HG02970 (cell line): Measurements from ENCODE around the gene UBALD2.
A peak's percentile ranks its signal among the peaks of the same experiment; 100 is the strongest.
"Not testable (repeated sequence)": the region's sequence is repeated elsewhere in the genome, so short reads cannot be mapped to it uniquely, and the experiment has no call there.

ENCODE experiments used
- ATAC-seq: cut with Tn5 transposase; IDR thresholded peaks from one replicate; pipeline ENCODE4 v1.9.1; 2021; ENCODE audit warnings: mild to moderate bottlenecking, moderate library complexity, moderate number of reproducible peaks; ENCODE audit not compliant: unreplicated experiment, low FRiP score

The UBALD2 gene

DNA sequence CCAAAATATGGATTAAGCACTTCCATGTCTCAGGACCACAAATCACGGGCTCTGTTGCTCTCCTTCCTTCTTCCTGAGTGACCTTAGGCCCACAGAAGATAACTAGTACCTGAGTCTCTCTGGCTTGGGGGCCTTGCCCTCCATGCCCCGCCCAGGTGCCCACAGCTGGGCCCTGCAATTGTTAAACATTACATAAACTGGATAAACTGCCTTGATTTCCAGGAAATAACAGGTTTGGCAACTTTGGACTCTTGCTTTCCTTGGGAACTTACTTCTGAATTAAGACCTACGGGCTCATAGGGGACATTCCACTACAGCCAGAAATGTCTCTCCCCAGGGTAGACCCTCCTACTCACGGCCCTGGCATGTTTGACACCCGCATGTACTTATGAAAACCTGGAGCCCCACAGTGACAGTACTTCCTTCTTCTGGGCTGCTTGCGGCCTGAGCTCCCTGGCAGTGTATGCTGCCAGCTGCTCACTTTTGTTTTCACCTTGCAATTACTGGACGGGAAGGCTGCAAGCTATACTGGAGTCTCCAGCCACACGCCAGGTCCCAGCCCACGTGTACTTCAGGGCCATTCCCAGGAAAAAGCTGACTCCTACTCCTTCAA is 2.3 kb upstream of the UBALD2 start:
- ATAC-seq = no peak

GRCh38 chr17:76263896-76264295 is 1.3 kb upstream of the UBALD2 start:
- no peak for ATAC-seq

DNA sequence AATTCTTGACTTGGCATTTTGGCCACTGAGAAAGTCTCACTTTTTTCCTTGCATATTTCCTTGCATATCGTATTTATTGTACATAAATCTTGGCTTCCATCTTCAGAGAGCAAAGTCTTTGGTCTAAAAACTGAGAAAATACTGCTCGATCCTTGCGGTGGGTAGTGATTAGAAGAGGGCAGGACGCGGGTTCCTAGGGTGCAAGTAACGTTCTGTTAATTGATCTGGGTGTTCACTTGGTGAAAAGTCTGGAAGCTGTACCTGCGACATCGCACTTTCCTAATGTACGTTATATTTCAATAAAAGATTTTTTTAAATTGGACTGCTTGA is 758 bp upstream of the UBALD2 start:
- no peak for ATAC-seq

GRCh38 chr17:76265624-76266243 is 586 bp downstream of the UBALD2 start:
- ATAC-seq = no peak

DNA sequence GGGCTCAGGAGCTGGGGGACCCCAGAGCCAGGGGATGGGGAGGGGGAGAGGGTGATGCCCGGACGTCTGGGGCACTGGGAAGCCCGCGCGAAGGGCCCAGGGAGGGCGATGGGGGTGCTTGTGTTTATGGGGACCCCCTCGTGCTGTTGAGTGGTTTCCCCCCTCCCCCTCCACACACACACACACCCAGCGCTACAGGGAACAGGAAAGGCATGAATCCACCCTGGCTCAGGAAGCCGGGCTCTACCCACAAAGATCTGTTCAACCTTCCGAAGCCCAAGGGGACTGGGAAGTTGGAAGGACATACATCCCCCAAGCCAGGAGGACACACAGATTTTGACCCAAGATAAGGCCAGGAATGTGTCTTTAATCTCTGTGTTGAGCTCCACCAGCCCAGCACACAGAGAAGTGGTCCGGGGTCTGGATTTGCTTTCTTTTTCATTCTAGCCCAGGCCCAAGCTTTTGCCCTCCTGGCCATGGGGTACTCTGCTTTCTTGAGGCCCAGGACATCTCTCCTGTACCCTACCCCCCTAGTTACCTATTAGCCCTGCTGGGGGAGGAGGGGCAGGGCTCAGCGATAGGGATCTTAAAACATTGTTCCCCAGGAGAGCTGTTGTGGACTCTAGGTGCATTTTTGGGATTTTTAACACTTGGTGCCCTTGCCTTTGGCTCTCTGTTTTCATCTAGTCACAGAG is 1.2 kb downstream of the UBALD2 start:
- no peak for ATAC-seq

- ATAC-seq = no peak
Observed at GRCh38 chr17:76267051-76267576, 2.0 kb downstream of the UBALD2 start.

- not testable (repeated sequence) for ATAC-seq
Observed at GRCh38 chr17:76267581-76268001, 2.4 kb downstream of the UBALD2 start.

DNA sequence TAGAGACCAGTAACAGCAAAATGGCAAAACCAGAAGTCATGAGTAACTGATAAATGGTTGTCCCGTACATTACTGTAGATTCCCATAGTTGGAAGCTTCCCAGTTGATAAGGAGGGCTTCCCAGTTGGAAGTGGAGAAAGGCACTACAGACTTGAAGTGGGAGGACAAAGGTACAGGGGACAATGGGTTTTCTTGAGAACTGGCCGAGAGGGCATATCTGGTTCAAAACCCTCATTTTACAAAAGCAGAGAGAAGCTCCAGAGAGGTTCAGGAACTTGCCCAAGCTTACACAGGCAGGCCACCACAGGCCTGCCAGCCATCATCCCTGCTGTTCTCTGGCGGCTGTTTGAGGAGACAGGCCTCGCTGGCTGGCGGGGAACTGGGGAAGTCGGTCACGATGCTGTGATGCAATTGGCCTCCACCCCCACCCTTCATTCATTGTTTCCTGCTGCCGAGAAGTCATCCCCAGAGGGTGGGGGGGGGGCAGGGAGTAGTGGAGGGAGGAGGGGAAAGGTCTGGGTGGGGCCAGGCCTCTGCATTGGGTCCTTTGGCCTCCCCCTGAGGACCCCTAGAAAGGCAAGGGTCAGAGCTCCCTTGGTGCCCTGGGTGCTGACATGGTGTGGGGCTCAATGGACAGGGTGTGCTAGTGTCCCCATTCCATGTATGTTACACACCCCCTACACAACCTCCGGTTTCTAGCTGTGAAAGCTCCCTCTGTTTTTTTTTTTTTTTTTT is 3.0 kb downstream of the UBALD2 start:
- ATAC-seq = no peak

- no peak for ATAC-seq
Observed at GRCh38 chr17:76268991-76269981, 4.1 kb downstream of the UBALD2 start.

DNA sequence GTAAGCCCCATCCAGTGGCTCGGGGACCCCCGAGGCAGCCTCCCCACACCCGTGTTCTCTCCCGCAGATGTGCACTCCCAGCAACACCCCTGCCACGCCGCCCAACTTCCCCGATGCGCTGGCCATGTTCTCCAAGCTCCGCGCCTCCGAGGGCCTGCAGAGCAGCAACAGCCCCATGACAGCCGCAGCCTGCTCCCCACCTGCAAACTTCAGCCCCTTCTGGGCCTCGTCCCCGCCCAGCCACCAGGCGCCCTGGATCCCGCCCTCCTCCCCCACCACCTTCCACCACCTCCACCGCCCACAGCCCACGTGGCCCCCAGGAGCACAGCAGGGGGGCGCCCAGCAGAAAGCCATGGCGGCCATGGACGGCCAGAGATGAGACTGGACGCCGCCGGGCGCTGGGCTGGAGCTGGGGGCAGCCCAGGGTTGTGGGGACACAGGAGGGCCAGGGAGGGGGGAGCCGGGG is 5.0 kb downstream of the UBALD2 start:
- no peak for ATAC-seq

DNA sequence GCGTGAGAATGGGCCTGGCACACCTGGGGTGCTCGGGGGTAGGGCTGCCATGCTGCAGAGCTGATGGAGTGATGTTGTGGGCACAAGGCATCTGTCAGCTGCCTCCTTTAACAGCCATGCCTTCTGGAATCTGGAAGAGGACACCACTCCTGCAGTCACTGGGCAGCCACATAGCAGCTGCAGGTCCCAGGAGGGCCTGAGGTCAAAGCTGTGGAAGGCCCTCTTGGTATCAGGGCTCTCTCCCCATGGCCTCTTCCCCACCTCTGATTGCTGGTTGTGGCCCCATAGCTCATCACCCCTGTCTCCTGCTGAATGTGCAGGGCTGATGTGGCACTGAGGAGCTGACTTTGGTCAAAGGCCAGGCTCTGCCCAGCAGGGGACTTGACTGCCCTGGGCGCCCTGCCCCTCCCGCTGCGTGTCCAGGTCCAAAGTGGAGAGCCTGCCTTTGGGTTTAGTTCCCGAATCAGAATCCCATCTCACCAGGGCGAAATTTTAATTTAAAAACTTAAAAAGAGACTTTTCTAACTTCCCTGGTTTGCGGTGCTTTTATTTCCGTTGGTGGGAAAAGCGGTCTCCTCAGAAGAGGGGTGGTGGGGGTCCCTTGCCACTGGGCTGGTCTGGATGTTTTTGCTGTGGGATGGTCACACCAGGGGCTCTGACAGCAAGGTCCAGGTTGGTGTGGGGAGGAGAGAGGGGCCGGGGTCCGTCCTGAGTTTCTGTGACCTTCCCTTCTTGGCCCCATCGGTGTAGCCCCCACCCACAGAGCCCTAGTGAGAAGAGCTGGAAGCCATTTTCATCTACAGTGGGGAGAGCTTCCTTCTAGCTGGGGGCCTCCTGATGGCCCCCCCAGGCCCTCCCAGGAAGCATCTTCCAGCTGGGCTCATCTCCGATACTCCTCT is 5.9 kb downstream of the UBALD2 start:
- ATAC-seq = no peak

- peak; percentile 43 for ATAC-seq
Observed at GRCh38 chr17:76271669-76272540, 6.8 kb downstream of the UBALD2 start.

- peak; percentile 9 for ATAC-seq
Observed at GRCh38 chr17:76272541-76273444, 7.6 kb downstream of the UBALD2 start.

DNA sequence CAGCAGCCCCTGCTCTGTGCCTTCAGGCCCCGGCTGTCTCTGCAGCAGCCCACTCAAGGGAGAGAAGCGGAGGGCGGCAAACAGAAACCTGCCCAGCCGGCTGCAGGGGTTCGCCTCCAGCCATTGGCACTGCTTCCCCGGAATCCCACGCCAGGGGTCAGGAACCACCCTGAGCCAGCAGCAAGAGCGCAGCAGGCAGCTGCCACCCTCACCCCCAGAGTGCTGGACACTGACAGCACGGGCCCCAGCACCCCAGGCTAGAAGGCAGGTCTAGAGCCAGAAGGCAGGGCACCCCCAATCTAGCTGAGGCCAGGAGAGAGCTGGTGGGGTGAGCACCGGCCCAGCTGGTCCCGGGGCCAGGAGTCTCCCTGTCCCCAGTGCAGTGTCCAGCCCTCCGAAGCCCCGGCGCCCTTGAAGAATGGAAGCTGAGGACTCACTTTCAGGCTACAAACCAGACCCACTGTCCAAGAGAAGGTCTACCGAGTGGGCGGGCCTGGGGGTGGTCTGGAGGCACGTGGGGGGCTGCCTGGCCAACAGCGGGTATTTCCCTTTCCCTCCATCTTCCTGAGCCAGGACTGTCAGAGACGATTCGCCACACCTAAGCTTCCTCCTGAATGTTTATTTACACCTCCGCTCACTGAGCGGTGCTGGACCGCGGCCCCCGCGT is 8.4 kb downstream of the UBALD2 start:
- ATAC-seq = no peak

- ATAC-seq = no peak
Observed at GRCh38 chr17:76274112-76274956, 9.2 kb downstream of the UBALD2 start.
